Panc1 (cell line): ENCODE data around the gene CHST15. TPM values are rescaled to one million over a fixed set of nuclear protein-coding genes. Genes with fewer than 3 reads are reported as not detected.

Source experiments
- ATAC-seq: fragments of 200-7000 bp; cut with Tn5 transposase; 2 replicates; pipeline ENCODE4 v1.9.1; 2020; ENCODE audit warnings: mild to moderate bottlenecking, moderate library complexity
- BruUV-seq: library from RNA; stranded (reverse); fragments of 400-500 nt; replicated peaks from 2 replicates; lab custom pipeline; 2021; lab: Mats Ljungman, UMichigan
- CTCF ChIA-PET: fragments of 300-600 bp; sonication (Branson Sonifier 250); formaldehyde crosslinking; loops from one replicate; lab custom pipeline; 2022; ENCODE audit warnings: antibody characterized with exemption; lab: Charles Lee
- POLR2A ChIA-PET: fragments of 300-600 bp; sonication (Branson Sonifier 250); formaldehyde crosslinking; loops from one replicate; lab custom pipeline; 2022; ENCODE audit warnings: antibody characterized with exemption; lab: Charles Lee
- DNase-seq: peaks from one replicate; pipeline ENCODE4 v3.0.0-alpha.2; 2010; ENCODE audit warnings: low read depth, low spot score
- H3K27ac ChIP-seq: 2 replicates; pipeline ENCODE4 v1.5.1; 2011; ENCODE audit warnings: mild to moderate bottlenecking, low read length, inconsistent platforms
- H3K27me3 ChIP-seq: fragments of 200-500 bp; sonication (Bioruptor generic); 2 replicates; pipeline ENCODE4 v1.6.0; 2014; ENCODE audit warnings: low read length, inconsistent platforms; ENCODE audit not compliant: control insufficient read depth, insufficient read depth
- H3K36me3 ChIP-seq: fragments of 200-500 bp; sonication (Bioruptor generic); 2 replicates; pipeline ENCODE4 v1.5.1; 2014; ENCODE audit warnings: inconsistent platforms, mild to moderate bottlenecking, low read length, moderate library complexity; ENCODE audit not compliant: control insufficient read depth, insufficient read depth
- H3K4me1 ChIP-seq: 2 replicates; pipeline ENCODE4 v1.5.1; 2011; ENCODE audit warnings: inconsistent platforms, mild to moderate bottlenecking, low read length, moderate library complexity; ENCODE audit not compliant: control insufficient read depth, insufficient read depth
- H3K4me3 ChIP-seq, 2 experiments: 2 replicates each; pipeline ENCODE4 v1.5.1; 2011 to 2012; ENCODE audit warnings: low read depth in 2 of 2, low read length in 2 of 2, mild to moderate bottlenecking in 2 of 2, inconsistent platforms in 1 of 2, moderate library complexity in 1 of 2
- H3K9me3 ChIP-seq: fragments of 200-500 bp; sonication (Bioruptor generic); 2 replicates; pipeline ENCODE4 v1.5.1; 2014; ENCODE audit warnings: low read depth, mild to moderate bottlenecking, inconsistent platforms, low read length, moderate library complexity; ENCODE audit not compliant: control insufficient read depth, insufficient read depth
- CTCF ChIP-seq: fragments of 450-650 bp; IDR thresholded peaks from 2 replicates; pipeline ENCODE4 v1.5.1; 2017; ENCODE audit warnings: mild to moderate bottlenecking
- POLR2AphosphoS5 ChIP-seq: IDR thresholded peaks from 2 replicates; pipeline ENCODE4 v1.6.1; 2012; ENCODE audit warnings: mild to moderate bottlenecking, low read depth, low read length, moderate library complexity
- REST ChIP-seq, 2 experiments: IDR thresholded peaks; 2 replicates each; pipeline ENCODE4 v1.6.1; 2011 to 2012; ENCODE audit warnings: low read depth in 2 of 2, control low read depth in 1 of 2, low read length in 1 of 2, mild to moderate bottlenecking in 1 of 2, moderate library complexity in 1 of 2; ENCODE audit not compliant: insufficient read depth in 1 of 2
- SIN3A ChIP-seq: IDR thresholded peaks from 2 replicates; pipeline ENCODE4 v1.6.1; 2012; ENCODE audit warnings: low read depth, mild to moderate bottlenecking, low read length, moderate library complexity, borderline replicate concordance; ENCODE audit not compliant: insufficient read depth
- TCF7L2 ChIP-seq: IDR thresholded peaks from 2 replicates; pipeline ENCODE4 v1.6.1; 2011; ENCODE audit warnings: mild to moderate bottlenecking, low read depth, low read length, inconsistent platforms
- in situ Hi-C: cut with HindIII; loops from 2 replicates; pipeline ENCODE4 v1.10.0; 2016; ENCODE audit warnings: low sequenced_read_pairs, low pct_unique_long_range_greater_than_20kb
- intact Hi-C: fragments of 100-400 bp; cut with micrococcal nuclease; formaldehyde crosslinking; loops from one replicate; pipeline ENCODE4 v1.10.0; 2022; ENCODE audit not compliant: unreplicated experiment
- total RNA-seq: library from RNA; stranded (reverse); gene quantifications from one replicate; pipeline ENCODE4 v1.2.1, GENCODE V29; 2021; ENCODE audit not compliant: unreplicated experiment

Gene CHST15
- total RNA-seq, 1 experiment from 2014 or later: 33.2 TPM

DNA sequence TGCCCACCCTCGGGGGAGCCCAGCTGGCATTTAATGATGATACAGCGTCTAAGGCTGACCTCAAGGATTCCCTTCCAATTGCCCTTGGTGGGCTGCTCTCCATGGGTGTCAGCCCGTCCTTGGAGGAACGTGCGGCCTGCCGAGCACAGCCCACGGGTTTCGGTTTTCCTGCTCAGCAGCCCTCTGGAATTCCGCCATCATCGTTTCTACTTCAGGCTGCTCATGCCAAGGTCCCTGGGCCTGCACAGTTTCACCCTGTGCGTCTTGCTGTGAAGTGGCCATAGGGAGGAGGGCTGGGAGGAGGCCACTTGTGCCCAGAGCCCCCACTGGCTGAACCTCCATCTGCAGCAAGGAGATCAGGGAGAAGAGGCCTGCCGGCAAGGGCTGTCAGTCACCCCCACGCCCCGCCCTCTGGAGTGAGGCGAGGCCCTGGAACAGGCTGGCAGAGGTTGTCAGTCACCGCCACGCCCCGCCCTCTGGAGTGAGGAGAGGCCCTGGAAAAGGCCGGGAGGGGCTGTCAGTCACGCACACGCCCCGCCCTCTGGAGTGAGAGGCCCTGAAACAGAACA is 82.8 kb downstream of the CHST15 start:
- Histone ChIP-seq H3K27me3 (no peaks in the 10 kb centered on the region), H3K27ac (no peak overlapping the region), H3K36me3 (no peaks in the 10 kb centered on the region), H3K9me3 (no peaks in the 10 kb centered on the region), H3K4me3 (no peak overlapping the region), H3K4me1 (no peaks in the 10 kb centered on the region)
- ChIA-PET CTCF (no interaction called here), POLR2A (no interaction called here)
- no TSS peak for BruUV-seq
- ATAC-seq: peak; percentile 68
- in situ Hi-C loops (no loop called here), intact Hi-C loops (no loop called here)
- TF ChIP-seq SIN3A: no peak
- no peak for TF ChIP-seq REST (IDR thresholded peaks at IDR 0.05; ENCODE audit: insufficient read depth in 1 of 2, low read depth in 2 of 2, low read length in 1 of 2)
- no peak for TF ChIP-seq POLR2AphosphoS5
- TF ChIP-seq TCF7L2: no peak
- TF ChIP-seq CTCF: no peak
- DNase-seq: no peak

DNA sequence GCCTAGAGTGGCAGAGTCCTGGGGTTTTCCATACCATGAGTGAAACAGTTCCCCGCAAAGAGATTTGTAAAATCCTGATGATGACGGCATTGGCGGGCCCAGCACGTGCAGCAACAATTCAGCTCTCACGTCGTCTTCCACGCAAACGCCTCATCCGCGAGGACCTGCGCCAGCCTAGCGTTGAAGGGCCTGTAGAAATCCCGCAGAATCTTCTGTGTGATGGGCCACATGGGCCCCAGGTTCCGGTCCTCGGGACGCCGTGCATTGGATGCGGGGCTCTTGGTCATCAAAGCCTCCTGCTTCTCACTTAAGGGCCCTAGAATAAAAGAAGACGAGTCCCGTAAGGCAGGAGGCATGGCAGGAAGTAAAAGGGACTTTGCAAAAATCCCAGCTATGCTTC is 83.4 kb downstream of the CHST15 start:
- intact Hi-C loops: no loop called here
- ATAC-seq (no peak), DNase-seq (no peak)
- ChIA-PET CTCF (no interaction called here), POLR2A (interaction anchor here (0.6 kb wide), 1 partner anchor 242 kb away, joined by 3 read pairs; no protein-coding TSS in a partner anchor)
- in situ Hi-C loops: no loop called here
- Histone ChIP-seq H3K27ac (no peak overlapping the region), H3K27me3 (no peaks in the 10 kb centered on the region), H3K4me1 (no peaks in the 10 kb centered on the region), H3K9me3 (no peaks in the 10 kb centered on the region), H3K36me3 (no peaks in the 10 kb centered on the region), H3K4me3 (no peak overlapping the region)
- TF ChIP-seq SIN3A (no peak), REST (IDR thresholded peaks at IDR 0.05; ENCODE audit: insufficient read depth in 1 of 2, low read depth in 2 of 2, low read length in 1 of 2) (no peak), POLR2AphosphoS5 (no peak), CTCF (no peak), TCF7L2 (no peak)
- BruUV-seq: no TSS peak
